RPMI8226 (cell line): ENCODE results near the gene LYZL2.
A peak's percentile ranks its signal among the peaks of the same experiment; 100 is the strongest.
"Not testable (repeated sequence)": the region's sequence is repeated elsewhere in the genome, so short reads cannot be mapped to it uniquely, and the experiment has no call there.

Experiments used
- DNase-seq: peaks from one replicate; pipeline ENCODE4 v3.0.0-alpha.2; 2015

Gene LYZL2

GRCh38 chr10:30629653-30630052, at the start of gene LYZL2:
LYZL2 (minus strand) TSS chr10:30629753; CDS start chr10:30626915, 2,838 bp downstream.
- DNase-seq, result no peak

- not testable (repeated sequence) for DNase-seq
Observed at GRCh38 chr10:30677616-30678015, 48.1 kb upstream of the LYZL2 start.

GRCh38 chr10:30677146-30677545, 47.6 kb upstream of the LYZL2 start:
- not testable (repeated sequence) for DNase-seq

- peak; percentile 2 for DNase-seq
Observed at GRCh38 chr10:30675791-30676718, 46.5 kb upstream of the LYZL2 start.

- DNase-seq, result peak; percentile 39
Observed at GRCh38 chr10:30674796-30675195, 45.2 kb upstream of the LYZL2 start.

- DNase-seq, result not testable (repeated sequence)
Observed at GRCh38 chr10:30673262-30673661, 43.7 kb upstream of the LYZL2 start.

- not testable (repeated sequence) for DNase-seq
Observed at GRCh38 chr10:30672338-30672737, 42.8 kb upstream of the LYZL2 start.

- DNase-seq, result peak; percentile 58
Observed at GRCh38 chr10:30671026-30671616, 41.6 kb upstream of the LYZL2 start.

GRCh38 chr10:30667982-30668381, 38.4 kb upstream of the LYZL2 start:
- not testable (repeated sequence) for DNase-seq

GRCh38 chr10:30663403-30663802, 33.9 kb upstream of the LYZL2 start:
- not testable (repeated sequence) for DNase-seq

- DNase-seq, result no peak
Observed at GRCh38 chr10:30662814-30663213, 33.3 kb upstream of the LYZL2 start.

GRCh38 chr10:30660314-30660713, 30.8 kb upstream of the LYZL2 start:
- not testable (repeated sequence) for DNase-seq

- DNase-seq, result no peak
Observed at GRCh38 chr10:30656233-30656632, 26.7 kb upstream of the LYZL2 start.

GRCh38 chr10:30655001-30655400, 25.4 kb upstream of the LYZL2 start:
- not testable (repeated sequence) for DNase-seq

- DNase-seq, result not testable (repeated sequence)
Observed at GRCh38 chr10:30651470-30652397, 22.2 kb upstream of the LYZL2 start.

GRCh38 chr10:30647089-30647488, 17.5 kb upstream of the LYZL2 start:
- DNase-seq, result no peak

GRCh38 chr10:30645340-30645827, 15.8 kb upstream of the LYZL2 start:
- DNase-seq, result peak; percentile 43

GRCh38 chr10:30644408-30644861, 14.9 kb upstream of the LYZL2 start:
- not testable (repeated sequence) for DNase-seq

- not testable (repeated sequence) for DNase-seq
Observed at GRCh38 chr10:30643557-30644199, 14.1 kb upstream of the LYZL2 start.

- DNase-seq, result not testable (repeated sequence)
Observed at GRCh38 chr10:30642856-30643255, 13.3 kb upstream of the LYZL2 start.

GRCh38 chr10:30639946-30640786, 10.6 kb upstream of the LYZL2 start:
- DNase-seq, result peak; percentile 46
